K562 (cell line): Measurements from ENCODE around the gene CSNK1D. TPM values are rescaled to one million over a fixed set of nuclear protein-coding genes. Genes with fewer than 3 reads are reported as not detected.

Source experiments
- ATAC-seq: fragments of 200-7000 bp; cut with Tn5 transposase; 3 replicates; pipeline ENCODE4 v1.9.1; 2020; ENCODE audit warnings: moderate library complexity
- BruUV-seq: library from RNA; stranded (reverse); fragments of 400-500 nt; replicated peaks from 2 replicates; lab custom pipeline; 2021; lab: Mats Ljungman, UMichigan
- CTCF ChIA-PET: fragments of 300-600 bp; formaldehyde crosslinking; extraction: SDS; loops from one replicate; lab custom pipeline; 2021; ENCODE audit warnings: low intra/inter-chr PET ratio; lab: Yijun Ruan, JAX
- POLR2A ChIA-PET: fragments of 300-600, 350-650 bp; sonication (Branson Sonifier 250); formaldehyde crosslinking; extraction: SDS; loops from one replicate; lab custom pipeline; 2021; ENCODE audit warnings: antibody characterized with exemption, inconsistent platforms; lab: Yijun Ruan, JAX
- DNase-seq, 4 experiments: peaks; one replicate each; pipeline versions ENCODE4 v3.0.0 to v3.0.0-alpha.2; 2011 to 2018; ENCODE audit warnings: low spot score in 3 of 4, mixed read lengths in 3 of 4; ENCODE audit errors: extremely low read depth in 1 of 4
- FAIRE-seq: peaks from 2 replicates; lab custom pipeline; 2011; peaks lifted over from hg19 to GRCh38; lab: Jason Lieb, UNC
- H2AFZ ChIP-seq: 2 replicates; pipeline ENCODE4 v1.6.0; 2011; ENCODE audit warnings: low read depth, low read length, control low read depth, inconsistent platforms
- H3K27ac ChIP-seq: fragments of 200-600 bp; 3 replicates; pipeline ENCODE4 v1.8.0; 2011; ENCODE audit warnings: low read depth, mild to moderate bottlenecking, control low read depth, inconsistent platforms, low read length, moderate library complexity, mixed read lengths; ENCODE audit errors: extremely low read depth
- H3K27me3 ChIP-seq, 2 experiments: fragments of 300-600 bp in 1 of 2; 2 replicates in 1 of 2; 3 replicates in 1 of 2; pipeline versions ENCODE4 v1.6.0 to v1.8.0; 2011; ENCODE audit warnings: inconsistent platforms in 2 of 2, low read length in 2 of 2, mild to moderate bottlenecking in 1 of 2, mixed read lengths in 1 of 2, moderate library complexity in 1 of 2; ENCODE audit not compliant: control insufficient read depth in 2 of 2, insufficient read depth in 2 of 2
- H3K36me3 ChIP-seq: fragments of 300-600 bp; 3 replicates; pipeline ENCODE4 v1.8.0; 2011; ENCODE audit warnings: mild to moderate bottlenecking, low read length, inconsistent platforms; ENCODE audit not compliant: control insufficient read depth, insufficient read depth
- H3K4me1 ChIP-seq, 2 experiments: fragments of 200-600 bp in 1 of 2; replicated peaks in 1 of 2; 2 replicates in 1 of 2; 3 replicates in 1 of 2; pipeline versions ENCODE4 v1.5.1 to v1.8.0; 2011; ENCODE audit warnings: inconsistent platforms in 2 of 2, low read length in 2 of 2, mild to moderate bottlenecking in 1 of 2, mixed read lengths in 1 of 2, moderate library complexity in 1 of 2; ENCODE audit not compliant: control insufficient read depth in 2 of 2, insufficient read depth in 2 of 2
- H3K4me2 ChIP-seq: 2 replicates; pipeline ENCODE4 v1.6.1; 2011; ENCODE audit warnings: low read length, control low read depth, inconsistent platforms, mixed read lengths; ENCODE audit not compliant: insufficient read depth
- H3K4me3 ChIP-seq: fragments of 200-600 bp; sonication (generic), shearing (Covaris generic); 2 replicates; pipeline ENCODE4 v1.5.1; 2016; ENCODE audit warnings: control low read depth, inconsistent platforms
- H3K79me2 ChIP-seq: fragments of 200-600 bp; 3 replicates; pipeline ENCODE4 v1.8.0; 2011; ENCODE audit warnings: low read length, inconsistent platforms; ENCODE audit not compliant: control insufficient read depth, insufficient read depth
- H3K9ac ChIP-seq, 2 experiments: 2 replicates each; pipeline versions ENCODE4 v1.6.0 to v1.6.1; 2011; ENCODE audit warnings: low read depth in 2 of 2, low read length in 2 of 2, control low read depth in 1 of 2, inconsistent platforms in 1 of 2, mild to moderate bottlenecking in 1 of 2, mixed read lengths in 1 of 2; ENCODE audit not compliant: insufficient read depth in 1 of 2
- H3K9me1 ChIP-seq: one replicate; pipeline ENCODE4 v1.6.0; 2011; ENCODE audit warnings: inconsistent platforms, mild to moderate bottlenecking, low read length, moderate library complexity; ENCODE audit not compliant: control insufficient read depth, insufficient read depth
- H3K9me3 ChIP-seq: replicated peaks from 2 replicates; pipeline ENCODE4 v1.5.1; 2011; ENCODE audit warnings: low read depth, low read length, inconsistent platforms; ENCODE audit not compliant: control insufficient read depth, insufficient read depth
- H4K20me1 ChIP-seq: replicated peaks from 2 replicates; pipeline ENCODE4 v1.6.1; 2011; ENCODE audit warnings: low read length, inconsistent platforms, mixed read lengths; ENCODE audit not compliant: control insufficient read depth, insufficient read depth
- FOXP1 ChIP-seq: sonication (generic); formaldehyde crosslinking; IDR thresholded peaks from 2 replicates; pipeline ENCODE4 v1.8.0; 2022; ENCODE audit warnings: mild to moderate bottlenecking, missing genetic modification reagents
- HDGF ChIP-seq: fragments of 450-650 bp; IDR thresholded peaks from 2 replicates; pipeline ENCODE4 v1.6.1; 2016
- KDM4B ChIP-seq, 2 experiments: fragments of 450-650 bp in 1 of 2; sonication (generic) in 1 of 2; IDR thresholded peaks; 2 replicates each; pipeline ENCODE4 v1.6.1; 2016 to 2017; ENCODE audit warnings: borderline replicate concordance in 2 of 2, antibody characterized with exemption in 1 of 2, low read depth in 1 of 2, mild to moderate bottlenecking in 1 of 2
- NFATC3 ChIP-seq: fragments of 450-650 bp; IDR thresholded peaks from 2 replicates; pipeline ENCODE4 v1.6.1; 2017; ENCODE audit warnings: mild to moderate bottlenecking
- RBFOX2 ChIP-seq: fragments of 200-400 bp; formaldehyde crosslinking; IDR thresholded peaks from 2 replicates; pipeline ENCODE4 v1.6.1; 2017; ENCODE audit warnings: low read depth, mild to moderate bottlenecking, low read length, moderate library complexity
- SPI1 ChIP-seq: IDR thresholded peaks from 2 replicates; pipeline ENCODE4 v1.6.1; 2011; ENCODE audit warnings: low read depth, low read length, control low read depth, borderline replicate concordance
- ZFX ChIP-seq: sonication (generic); formaldehyde crosslinking; IDR thresholded peaks from 2 replicates; pipeline ENCODE4 v1.8.0; 2022; ENCODE audit warnings: mild to moderate bottlenecking, missing genetic modification reagents, moderate library complexity
- ZNF184 ChIP-seq: sonication (generic); formaldehyde crosslinking; IDR thresholded peaks from 2 replicates; pipeline ENCODE4 v1.5.0; 2020; ENCODE audit warnings: missing genetic modification reagents
- ZNF347 ChIP-seq: fragments of 450-650 bp; formaldehyde crosslinking; IDR thresholded peaks from 2 replicates; pipeline ENCODE4 v1.4.0; 2020; ENCODE audit warnings: low read depth, mild to moderate bottlenecking, moderate library complexity
- ZNF384 ChIP-seq: IDR thresholded peaks from 2 replicates; pipeline ENCODE4 v1.6.1; 2012; ENCODE audit warnings: low read depth, low read length, improper control_type of control experiment
- WGBS: fragments of 100-300 bp; shearing (Covaris generic); methylation state at CpG from one replicate; pipeline ENCODE4 v1.1.6; 2016; ENCODE audit warnings: low coverage, mixed read lengths; ENCODE audit not compliant: insufficient coverage; ENCODE audit errors: missing lambda C conversion rate; 5-methylcytosine and 5-hydroxymethylcytosine counted together
- in situ Hi-C: fragments of 300-500 bp; cut with MboI; formaldehyde crosslinking; loops from 4 replicates; pipeline ENCODE4 v1.15.0; 2018; ENCODE audit warnings: inconsistent platforms, mixed read lengths
- intact Hi-C: fragments of 100-400 bp; cut with micrococcal nuclease; formaldehyde crosslinking; loops from 2 replicates; pipeline ENCODE4 v1.14.2; 2022
- polyA plus RNA-seq, 8 experiments: library from polyadenylated mRNA; depleted of rRNA in 4 of 8; stranded (reverse) in 5 of 8; unstranded in 3 of 8; fragments of >200 nt; fragmentation: Nextera tagmentation in 2 of 8; fragmentation: Illumina TruSeq in 1 of 8; extraction: Ambion mirVana in 2 of 8; extraction: Trizol in 1 of 8; gene quantifications; 2 replicates each; pipeline versions ENCODE4 v1.2.1 to v1.2.3, GENCODE V29; 2011 to 2014; ENCODE audit warnings: inconsistent platforms in 1 of 8, missing spikeins in 1 of 8
- total RNA-seq, 7 experiments: library from RNA; depleted of rRNA in 6 of 7; stranded (reverse); fragments of >200 nt in 6 of 7; fragmentation: Illumina TruSeq in 2 of 7; extraction: Trizol in 2 of 7; gene quantifications; 2 replicates each; pipeline versions ENCODE4 v1.2.1 to v1.2.3, GENCODE V29; 2011 to 2021; ENCODE audit warnings: low replicate concordance in 1 of 7
- TF ChIP-seq, protein P1 (sequence below), 3 experiments: fragments of 200-800 bp in 1 of 3; fragments of 250-450 bp in 1 of 3; fragments of 450-650 bp in 1 of 3; sonication (Bioruptor Pico) in 1 of 3; sonication (Bioruptor generic) in 1 of 3; formaldehyde crosslinking in 1 of 3; IDR thresholded peaks; 2 replicates each; pipeline versions ENCODE4 v1.6.1 to v1.8.0; 2016 to 2022; ENCODE audit warnings: mild to moderate bottlenecking in 2 of 3, missing genetic modification characterization in 2 of 3, missing compliant biosample characterization in 1 of 3, moderate library complexity in 1 of 3
- TF ChIP-seq, protein P2 (sequence below): fragments of 450-650 bp; IDR thresholded peaks from 2 replicates; pipeline ENCODE4 v1.6.1; 2017; ENCODE audit warnings: antibody characterized with exemption, mild to moderate bottlenecking

Gene CSNK1D
- total and polyA plus RNA-seq, 9 of the 15 experiments (the other 6 are each of a cell fraction or from before 2014, with no cell fraction given), result 6.5 to 133 (median 41.3) TPM

DNA sequence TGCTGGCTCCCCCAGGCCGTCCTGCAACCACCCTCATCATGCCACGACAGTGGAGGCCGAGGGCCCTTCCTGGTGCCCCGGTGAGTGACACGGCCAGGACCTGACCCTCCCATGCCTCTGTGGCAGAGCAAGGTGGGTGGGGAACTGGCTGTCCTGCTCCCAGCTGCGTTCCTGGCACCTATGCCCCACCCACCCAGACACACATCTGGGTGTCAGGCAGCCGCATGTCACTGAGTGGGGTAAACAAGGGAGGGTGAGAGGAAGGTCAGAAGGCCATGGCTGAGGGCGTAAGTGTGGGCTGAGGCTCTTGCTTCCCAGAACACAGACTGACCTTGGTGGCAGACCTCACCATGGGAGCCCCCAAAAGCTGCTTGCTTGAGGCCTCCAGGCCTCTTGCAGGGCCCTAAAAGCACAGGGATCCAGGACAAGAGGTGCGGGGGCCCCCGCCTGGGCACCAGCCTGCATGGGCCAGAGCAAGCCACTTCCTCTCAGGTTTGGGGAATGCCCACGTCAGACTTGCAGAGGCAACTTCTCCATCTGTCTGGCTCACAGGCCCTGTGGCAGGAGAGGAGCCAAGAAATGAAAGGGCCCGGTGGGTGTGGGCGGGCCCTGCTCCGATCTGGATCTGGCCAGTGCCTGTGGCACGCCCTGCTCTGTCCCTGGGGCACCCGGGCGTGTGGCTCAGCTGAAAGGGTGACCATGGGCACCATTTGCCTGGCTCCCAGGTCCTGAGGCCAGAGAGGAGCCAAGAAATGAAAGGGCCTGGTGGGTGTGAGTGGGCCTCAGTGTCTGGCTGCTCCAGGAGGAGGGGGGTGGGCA is 57.0 kb downstream of the CSNK1D start:
- H3K4me3 ChIP-seq, result no peak overlapping the region
- TF ChIP-seq ZNF184 (CRISPR knock-in tag), result no peak
- TF ChIP-seq ZNF347 (CRISPR knock-in tag), result 0 out of 2 replicates have a peak, but pooled peaks have one; percentile 8
- TF ChIP-seq SPI1, result peak; percentile 20; the same call in 1 of the 2 replicates
- peak; percentile 66 for TF ChIP-seq ZFX (CRISPR knock-in tag)
- 0 out of 2 replicates have a peak, but pooled peaks have one; percentile 16 for TF ChIP-seq FOXP1
- TF ChIP-seq, protein P1, sequence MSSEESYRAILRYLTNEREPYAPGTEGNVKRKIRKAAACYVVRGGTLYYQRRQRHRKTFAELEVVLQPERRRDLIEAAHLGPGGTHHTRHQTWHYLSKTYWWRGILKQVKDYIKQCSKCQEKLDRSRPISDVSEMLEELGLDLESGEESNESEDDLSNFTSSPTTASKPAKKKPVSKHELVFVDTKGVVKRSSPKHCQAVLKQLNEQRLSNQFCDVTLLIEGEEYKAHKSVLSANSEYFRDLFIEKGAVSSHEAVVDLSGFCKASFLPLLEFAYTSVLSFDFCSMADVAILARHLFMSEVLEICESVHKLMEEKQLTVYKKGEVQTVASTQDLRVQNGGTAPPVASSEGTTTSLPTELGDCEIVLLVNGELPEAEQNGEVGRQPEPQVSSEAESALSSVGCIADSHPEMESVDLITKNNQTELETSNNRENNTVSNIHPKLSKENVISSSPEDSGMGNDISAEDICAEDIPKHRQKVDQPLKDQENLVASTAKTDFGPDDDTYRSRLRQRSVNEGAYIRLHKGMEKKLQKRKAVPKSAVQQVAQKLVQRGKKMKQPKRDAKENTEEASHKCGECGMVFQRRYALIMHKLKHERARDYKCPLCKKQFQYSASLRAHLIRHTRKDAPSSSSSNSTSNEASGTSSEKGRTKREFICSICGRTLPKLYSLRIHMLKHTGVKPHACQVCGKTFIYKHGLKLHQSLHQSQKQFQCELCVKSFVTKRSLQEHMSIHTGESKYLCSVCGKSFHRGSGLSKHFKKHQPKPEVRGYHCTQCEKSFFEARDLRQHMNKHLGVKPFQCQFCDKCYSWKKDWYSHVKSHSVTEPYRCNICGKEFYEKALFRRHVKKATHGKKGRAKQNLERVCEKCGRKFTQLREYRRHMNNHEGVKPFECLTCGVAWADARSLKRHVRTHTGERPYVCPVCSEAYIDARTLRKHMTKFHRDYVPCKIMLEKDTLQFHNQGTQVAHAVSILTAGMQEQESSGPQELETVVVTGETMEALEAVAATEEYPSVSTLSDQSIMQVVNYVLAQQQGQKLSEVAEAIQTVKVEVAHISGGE (CRISPR knock-in tag; IDR thresholded peaks at IDR 0.05), result peak in 1 of 3 experiments; percentile 40; a peak in 1 of 6 replicates
- TF ChIP-seq KDM4B (IDR thresholded peaks at IDR 0.05; ENCODE audit: borderline replicate concordance in 2 of 2, low read depth in 1 of 2), result peak in 1 of 2 experiments; percentile 30; a peak in 1 of 4 replicates
- peak; percentile 12; the same call in 1 of the 2 replicates for TF ChIP-seq RBFOX2
- TF ChIP-seq HDGF, result no peak
- TF ChIP-seq, protein P2, sequence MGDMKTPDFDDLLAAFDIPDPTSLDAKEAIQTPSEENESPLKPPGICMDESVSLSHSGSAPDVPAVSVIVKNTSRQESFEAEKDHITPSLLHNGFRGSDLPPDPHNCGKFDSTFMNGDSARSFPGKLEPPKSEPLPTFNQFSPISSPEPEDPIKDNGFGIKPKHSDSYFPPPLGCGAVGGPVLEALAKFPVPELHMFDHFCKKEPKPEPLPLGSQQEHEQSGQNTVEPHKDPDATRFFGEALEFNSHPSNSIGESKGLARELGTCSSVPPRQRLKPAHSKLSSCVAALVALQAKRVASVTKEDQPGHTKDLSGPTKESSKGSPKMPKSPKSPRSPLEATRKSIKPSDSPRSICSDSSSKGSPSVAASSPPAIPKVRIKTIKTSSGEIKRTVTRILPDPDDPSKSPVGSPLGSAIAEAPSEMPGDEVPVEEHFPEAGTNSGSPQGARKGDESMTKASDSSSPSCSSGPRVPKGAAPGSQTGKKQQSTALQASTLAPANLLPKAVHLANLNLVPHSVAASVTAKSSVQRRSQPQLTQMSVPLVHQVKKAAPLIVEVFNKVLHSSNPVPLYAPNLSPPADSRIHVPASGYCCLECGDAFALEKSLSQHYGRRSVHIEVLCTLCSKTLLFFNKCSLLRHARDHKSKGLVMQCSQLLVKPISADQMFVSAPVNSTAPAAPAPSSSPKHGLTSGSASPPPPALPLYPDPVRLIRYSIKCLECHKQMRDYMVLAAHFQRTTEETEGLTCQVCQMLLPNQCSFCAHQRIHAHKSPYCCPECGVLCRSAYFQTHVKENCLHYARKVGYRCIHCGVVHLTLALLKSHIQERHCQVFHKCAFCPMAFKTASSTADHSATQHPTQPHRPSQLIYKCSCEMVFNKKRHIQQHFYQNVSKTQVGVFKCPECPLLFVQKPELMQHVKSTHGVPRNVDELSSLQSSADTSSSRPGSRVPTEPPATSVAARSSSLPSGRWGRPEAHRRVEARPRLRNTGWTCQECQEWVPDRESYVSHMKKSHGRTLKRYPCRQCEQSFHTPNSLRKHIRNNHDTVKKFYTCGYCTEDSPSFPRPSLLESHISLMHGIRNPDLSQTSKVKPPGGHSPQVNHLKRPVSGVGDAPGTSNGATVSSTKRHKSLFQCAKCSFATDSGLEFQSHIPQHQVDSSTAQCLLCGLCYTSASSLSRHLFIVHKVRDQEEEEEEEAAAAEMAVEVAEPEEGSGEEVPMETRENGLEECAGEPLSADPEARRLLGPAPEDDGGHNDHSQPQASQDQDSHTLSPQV, result peak; percentile 17; the same call in 1 of the 2 replicates
- no peak for TF ChIP-seq ZNF384
- no peak for TF ChIP-seq NFATC3

More for the DNA sequence above, 57.0 kb downstream of the CSNK1D start:
- Histone ChIP-seq H3K36me3 (no peaks in the 10 kb centered on the region), H2AFZ (peak overlapping the region; percentile 90), H3K9me1 (no peaks in the 10 kb centered on the region), H3K9ac (peak overlapping the region; percentile 78 to 92; a peak in 3 of 4 replicates), H3K4me1 (peaks cover 46 to 72% of the 10 kb centered on the region in 2 experiments), H3K79me2 (peaks cover 20% of the 10 kb centered on the region), H4K20me1 (no peaks in the 10 kb centered on the region), H3K27me3 (no peaks in the 10 kb centered on the region), H3K27ac (peak overlapping the region; percentile 98), H3K4me2 (no peak overlapping the region), H3K9me3 (no peaks in the 10 kb centered on the region)
- intact Hi-C loops (no loop called here), in situ Hi-C loops (no loop called here)
- WGBS, result 84% methylated on average over 15 of the region's 17 CpGs
- ChIA-PET POLR2A (interaction anchor here (0.6 kb wide), 1 partner anchor 17 kb away, joined by 3 read pairs; no protein-coding TSS in a partner anchor), CTCF (no interaction called here)
- no peak for ATAC-seq
- FAIRE-seq, result no peak
- no TSS peak for BruUV-seq
- DNase-seq, result no peak
